ENCODE results near the gene RGP1. TPM values are rescaled to one million over a fixed set of nuclear protein-coding genes. Genes with fewer than 3 reads are reported as not detected.

The RGP1 gene, protein sequence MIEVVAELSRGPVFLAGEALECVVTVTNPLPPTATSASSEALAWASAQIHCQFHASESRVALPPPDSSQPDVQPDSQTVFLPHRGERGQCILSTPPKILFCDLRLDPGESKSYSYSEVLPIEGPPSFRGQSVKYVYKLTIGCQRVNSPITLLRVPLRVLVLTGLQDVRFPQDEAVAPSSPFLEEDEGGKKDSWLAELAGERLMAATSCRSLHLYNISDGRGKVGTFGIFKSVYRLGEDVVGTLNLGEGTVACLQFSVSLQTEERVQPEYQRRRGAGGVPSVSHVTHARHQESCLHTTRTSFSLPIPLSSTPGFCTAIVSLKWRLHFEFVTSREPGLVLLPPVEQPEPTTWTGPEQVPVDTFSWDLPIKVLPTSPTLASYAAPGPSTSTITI
- 9.0 and 11.3 TPM in 2 replicates for total RNA-seq

DNA sequence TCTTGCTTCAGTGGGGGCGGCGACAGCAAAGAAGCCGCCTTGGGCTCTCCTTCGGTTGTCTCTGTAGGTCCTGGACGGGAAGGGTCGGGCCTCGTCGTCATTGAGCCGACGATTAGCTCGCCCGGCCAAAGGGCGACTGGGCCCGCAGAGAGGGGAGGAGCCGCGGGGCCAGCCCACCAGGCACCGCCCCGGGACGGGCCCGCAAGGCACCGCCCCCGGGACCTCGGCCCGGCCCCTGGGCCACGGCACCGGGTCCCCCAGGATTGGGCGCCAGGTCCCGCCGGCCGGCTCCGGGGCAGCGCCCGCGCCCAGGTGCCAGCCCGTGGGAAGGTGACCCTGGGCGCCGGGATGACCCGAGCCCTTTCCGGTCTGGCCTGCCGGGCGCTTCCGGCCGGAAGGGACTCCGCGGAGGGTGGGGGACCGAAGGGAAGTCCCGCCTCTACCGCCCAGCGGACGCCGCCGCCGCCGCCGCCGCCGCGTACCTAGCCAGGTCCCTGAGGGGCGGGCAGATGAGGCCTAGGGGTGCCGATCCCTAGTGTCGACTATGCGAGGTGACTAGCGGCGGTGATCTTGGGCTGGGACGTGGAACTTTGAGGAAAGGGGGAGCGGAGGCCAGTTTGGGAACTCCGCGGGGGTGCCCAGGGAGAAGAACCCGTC is at the start of gene RGP1, which contains the start of gene GBA2:
Gene RGP1, plus strand, starts transcription at position 430 of the 657 bp plus-strand sequence. CDS start 469 bp downstream, outside the sequence.
Gene GBA2, minus strand, starts transcription at position 371 of the 657 bp plus-strand sequence. CDS start 524 bp downstream, outside the sequence.
- peak; percentile 70 to 89 for DNase-seq (ENCODE audit: low read depth in 2 of 2)

DNA sequence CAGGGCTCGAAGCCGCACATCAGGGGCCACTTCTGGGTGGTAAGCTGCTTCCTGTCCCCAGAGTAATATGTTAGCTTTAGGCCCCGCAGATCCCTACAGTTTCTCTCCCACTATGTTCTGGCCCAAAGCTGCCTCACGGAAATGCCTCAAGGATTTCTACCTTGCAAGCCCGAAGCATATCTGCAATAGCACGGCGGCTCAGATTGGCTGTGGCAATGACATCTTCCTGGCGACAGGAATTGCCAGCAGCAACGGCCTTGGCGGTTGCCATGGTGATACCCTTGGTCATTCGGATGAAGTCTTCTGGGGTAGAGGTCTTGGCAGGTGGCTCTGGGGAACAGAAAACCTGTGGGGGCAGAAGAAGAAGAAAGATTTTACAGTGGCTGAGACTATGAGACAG is 49.1 kb upstream of the RGP1 start:
- no peak for DNase-seq (ENCODE audit: low read depth in 2 of 2)

DNA sequence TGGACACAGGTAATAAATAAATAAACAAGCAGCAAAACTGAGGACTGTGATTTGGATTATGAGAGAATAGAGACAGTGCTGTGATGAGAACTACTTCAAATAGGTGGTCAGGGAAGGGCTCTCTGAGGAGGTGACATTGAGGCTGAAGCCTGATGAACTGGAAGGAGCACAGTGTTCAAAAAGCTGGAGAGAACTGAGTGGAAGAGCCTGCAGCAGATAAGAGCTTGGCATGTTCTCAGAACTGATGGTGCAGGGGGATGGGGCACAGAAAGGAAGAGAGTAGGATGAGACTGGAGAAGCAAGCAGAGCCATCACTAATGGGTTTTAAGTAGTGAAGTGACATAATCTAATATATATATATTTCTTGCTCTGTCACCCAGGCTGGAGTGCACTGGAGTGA is 48.1 kb upstream of the RGP1 start:
- DNase-seq (ENCODE audit: low read depth in 2 of 2): no peak

DNA sequence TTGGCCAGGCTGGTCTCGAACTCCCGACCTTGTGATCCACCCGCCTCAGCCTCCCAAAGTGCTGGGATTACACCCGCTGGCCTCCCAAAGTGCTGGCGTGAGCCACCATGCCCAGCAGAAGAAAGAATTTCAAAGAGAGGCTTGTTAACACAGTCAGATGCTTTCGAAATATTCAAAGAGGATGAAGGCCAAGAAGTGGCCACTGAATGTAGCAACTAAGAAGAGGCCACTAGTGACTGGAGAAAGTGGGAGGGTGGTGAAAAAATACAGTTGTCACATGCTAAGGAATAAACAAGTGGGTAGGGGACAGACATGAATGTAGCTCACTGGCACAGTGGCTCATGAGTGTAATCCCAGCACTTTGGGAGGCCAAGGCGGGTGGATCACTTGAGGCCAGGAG is 46.4 kb upstream of the RGP1 start:
- DNase-seq (ENCODE audit: low read depth in 2 of 2): no peak

DNA sequence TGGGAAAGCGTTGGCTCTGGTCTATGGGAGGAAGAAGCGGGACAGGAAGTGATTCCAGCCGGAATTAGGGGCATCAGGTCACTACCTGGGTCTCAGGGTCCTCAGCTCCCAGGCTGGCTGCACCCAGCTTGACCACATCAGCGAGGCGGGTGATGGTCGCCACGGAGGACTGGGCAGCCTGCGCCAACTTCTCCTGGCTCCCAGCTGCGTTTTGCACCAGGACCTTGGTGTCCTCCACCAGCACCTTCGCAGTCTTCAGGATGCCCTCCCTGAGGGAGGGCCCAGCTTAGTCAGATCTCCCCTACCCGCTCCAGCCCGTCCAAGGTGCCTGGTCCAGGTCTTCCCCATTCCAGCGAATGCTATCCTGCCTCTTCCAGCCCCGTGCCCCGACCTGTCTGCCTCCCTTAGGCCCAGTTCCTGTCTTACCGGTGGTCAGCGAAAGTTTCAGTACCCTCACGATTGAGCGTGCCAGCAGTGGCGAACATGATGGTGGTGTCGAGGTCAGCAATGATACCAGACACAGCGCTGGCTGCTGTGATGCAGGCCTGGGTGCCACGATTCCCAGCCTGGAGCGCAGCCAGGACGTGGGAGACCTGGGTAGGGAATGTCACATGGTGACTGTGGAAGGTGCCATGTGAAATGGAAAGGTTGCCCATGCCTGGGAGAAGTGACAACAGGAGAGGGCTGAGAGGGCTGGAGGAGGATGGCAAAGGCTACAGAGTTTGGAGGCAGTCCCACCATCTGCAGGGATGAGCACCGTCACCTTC is 45.0 kb upstream of the RGP1 start:
- no peak for DNase-seq (ENCODE audit: low read depth in 2 of 2)

DNA sequence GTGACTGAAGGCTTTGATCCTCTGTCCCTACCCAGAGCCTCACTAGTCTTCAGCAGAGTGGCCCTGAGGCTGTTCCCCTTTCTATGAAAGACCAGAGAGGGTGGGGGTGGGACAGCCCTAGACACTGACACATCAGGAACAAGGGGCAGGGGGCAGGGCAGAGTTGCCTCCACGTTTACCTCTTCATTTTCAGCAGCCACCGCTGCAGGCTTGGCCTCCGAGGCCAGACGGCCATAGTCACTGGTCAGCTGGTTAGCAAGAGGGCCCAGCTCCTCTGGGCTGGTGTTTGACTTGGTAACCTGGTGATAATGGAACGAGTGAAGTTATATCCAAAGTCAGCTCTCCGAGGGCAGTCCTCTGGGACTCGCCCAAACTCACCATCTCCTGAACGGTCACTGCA is 43.7 kb upstream of the RGP1 start:
- no peak for DNase-seq (ENCODE audit: low read depth in 2 of 2)

DNA sequence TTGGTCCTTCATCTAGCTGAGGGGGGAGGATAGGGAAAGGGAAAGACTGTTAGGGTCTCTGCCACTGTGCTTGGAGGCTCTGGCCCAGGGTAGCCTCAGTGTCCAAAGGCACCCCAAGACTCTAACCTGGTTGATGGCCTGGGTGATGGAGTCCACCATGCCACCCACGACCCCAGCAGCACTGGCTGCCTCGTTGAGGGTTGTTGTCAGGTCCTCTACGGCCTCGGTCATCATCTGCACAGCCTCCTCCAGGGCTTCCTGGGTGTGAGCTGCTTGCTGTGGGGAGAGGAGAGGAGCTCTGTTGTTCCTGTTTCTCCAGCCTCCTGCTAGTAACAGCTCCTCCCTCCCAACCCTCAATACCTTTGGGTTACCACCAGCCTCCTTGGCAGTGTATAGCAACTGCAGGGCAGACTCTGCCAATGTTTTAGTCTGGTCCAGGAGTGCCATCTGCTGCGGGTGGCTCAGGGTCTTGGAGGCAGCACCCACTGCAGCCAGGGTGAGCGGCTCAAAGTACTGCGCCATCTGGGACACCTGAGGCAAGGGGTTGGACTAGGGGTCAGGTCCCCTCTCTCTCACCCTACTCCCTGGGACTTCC is 43.2 kb upstream of the RGP1 start:
- no peak for DNase-seq (ENCODE audit: low read depth in 2 of 2)

DNA sequence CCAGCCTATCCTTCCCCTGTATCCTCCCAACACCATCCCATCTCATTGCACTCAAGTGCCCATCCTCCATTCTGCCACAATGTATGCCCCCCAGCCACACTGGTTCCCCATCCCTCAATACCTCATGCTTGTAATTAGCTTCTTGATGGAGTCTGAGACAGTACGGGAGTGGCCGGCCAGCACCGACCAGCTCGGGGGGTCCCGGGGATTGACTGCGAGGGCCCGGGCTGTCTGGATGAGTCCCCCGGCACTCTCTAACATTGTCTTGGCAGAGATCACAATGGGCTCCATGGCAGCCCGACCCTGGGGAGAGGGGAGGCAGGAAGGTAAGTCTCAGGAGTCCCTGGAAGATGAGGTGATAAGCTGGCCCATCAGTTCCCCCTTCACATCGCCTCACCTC is 42.1 kb upstream of the RGP1 start:
- DNase-seq (ENCODE audit: low read depth in 2 of 2): no peak

DNA sequence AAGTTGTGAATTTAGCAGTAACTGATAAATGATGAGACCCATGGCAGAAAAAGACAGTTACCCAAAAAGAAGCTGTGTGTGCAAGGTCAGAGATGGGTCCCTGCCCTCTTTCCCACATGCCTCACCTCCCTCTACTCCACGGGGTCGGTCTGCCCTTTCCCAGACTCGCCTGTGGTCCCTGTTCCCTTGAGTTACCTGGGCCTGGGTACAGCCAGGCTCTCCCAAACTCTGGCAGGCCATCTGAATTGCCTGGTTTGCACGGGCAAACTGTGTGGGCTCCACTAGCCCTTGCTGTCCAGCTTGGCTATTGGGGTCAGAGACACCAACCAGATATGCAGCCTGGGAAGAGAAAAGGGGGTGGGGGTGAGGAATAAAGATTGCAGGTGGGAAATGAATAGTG is 40.9 kb upstream of the RGP1 start:
- DNase-seq (ENCODE audit: low read depth in 2 of 2): no peak

DNA sequence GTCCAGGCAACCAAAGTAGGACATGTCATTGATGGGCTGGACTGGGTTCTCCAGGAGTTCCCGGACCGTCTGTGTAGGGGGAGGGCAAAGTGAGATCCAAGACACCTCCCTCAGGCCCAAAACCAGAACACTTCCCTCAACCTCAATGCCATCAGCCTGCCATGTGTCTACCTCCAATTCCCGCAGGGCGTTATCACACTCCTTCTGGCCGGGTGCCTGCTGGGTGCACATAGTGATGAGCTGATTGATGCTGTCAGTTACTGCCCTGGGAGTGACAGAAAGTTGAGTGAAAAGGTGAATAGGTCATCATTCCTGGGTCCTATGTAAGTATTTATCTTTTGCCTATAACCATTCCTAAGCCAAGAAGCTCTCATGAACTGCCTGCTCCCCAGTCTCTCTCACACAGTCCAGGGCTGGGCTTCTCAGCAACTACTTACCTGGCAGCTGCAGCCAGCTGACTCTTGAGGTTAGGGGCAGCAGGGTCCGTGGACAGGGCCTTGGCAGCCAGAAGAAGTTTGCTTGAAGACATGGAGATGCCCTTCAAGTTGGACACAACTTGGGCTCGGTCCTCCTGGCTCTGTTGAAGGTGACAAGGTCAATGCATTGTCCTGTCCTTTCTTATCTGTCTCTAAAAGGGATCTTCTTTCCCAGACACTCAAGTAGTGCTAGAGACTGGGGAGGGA is 38.1 kb upstream of the RGP1 start:
- DNase-seq (ENCODE audit: low read depth in 2 of 2): no peak

DNA sequence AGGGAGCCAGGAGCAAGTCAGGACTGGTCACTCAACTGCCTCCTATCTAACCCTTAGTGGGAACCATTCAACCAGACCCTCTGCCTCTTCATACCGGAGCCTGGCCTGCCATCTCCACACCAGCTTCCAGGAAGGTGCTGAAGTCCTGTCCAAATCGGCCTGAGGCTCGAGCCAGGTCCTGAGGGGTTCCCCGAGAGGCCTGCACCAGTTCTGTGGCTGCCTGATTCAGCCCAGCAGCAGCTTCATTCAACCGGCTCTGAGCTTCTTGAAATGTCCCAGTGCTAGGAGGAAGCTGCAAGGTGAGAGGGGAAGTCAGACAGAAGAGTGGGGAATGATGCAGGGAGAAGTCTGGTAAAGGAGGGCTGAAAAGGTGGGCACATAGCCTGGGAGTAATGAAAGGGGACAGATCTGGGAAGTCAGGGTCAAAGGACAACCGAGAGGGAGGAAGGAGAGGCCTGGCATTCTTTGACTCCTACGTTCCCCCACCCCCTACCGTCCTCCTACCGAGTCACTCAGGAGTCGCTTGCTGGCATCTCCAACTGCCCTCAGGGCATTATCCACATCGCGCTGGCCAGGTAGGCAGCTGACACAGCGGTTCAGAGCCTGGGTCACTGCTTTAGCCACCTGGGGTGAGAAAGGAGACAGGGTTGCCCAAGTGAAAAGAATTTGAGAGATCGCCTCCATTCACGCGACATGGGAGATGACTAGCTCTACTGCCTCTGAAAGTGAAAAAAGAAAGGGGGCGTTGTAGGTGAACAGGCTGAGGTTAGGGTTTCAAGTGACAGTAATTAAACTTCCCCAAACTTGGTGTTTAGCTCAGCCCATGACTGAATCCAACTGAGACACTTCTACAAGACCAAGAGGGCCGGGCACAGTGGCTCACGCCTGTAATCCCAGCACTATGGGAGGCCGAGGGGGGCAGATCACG is 37.3 kb upstream of the RGP1 start:
- no peak for DNase-seq (ENCODE audit: low read depth in 2 of 2)

DNA sequence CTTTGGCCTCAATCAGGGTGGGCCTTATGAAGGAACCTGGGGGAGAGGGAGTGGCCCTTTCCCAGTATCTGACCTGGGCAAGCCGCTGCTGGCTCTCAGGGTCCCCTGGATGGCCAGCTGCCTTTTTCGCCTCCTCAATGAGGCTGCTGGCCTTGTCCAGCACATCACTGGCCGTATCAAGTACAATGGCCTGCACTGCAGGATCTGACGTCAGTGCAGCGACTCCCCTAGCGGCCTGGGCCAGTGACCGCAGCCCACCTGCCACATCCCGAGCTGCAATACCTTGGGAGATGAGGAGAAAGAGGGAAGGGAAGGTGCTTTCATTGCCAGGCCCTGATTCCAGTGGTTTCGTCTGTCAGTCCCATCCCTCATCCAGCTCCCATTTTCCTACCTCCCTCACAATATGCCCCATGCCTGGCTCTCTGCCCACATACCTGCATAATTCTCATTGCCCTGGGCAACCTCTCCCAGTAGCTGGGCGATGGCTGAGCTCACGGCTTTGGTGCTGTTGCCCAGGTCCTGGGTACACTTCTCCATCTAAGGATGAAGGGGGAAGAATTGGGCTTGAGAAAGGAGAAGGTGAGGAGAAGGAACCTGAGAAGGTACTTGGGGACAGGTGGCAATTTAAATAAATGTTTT is 36.2 kb upstream of the RGP1 start:
- no peak for DNase-seq (ENCODE audit: low read depth in 2 of 2)

DNA sequence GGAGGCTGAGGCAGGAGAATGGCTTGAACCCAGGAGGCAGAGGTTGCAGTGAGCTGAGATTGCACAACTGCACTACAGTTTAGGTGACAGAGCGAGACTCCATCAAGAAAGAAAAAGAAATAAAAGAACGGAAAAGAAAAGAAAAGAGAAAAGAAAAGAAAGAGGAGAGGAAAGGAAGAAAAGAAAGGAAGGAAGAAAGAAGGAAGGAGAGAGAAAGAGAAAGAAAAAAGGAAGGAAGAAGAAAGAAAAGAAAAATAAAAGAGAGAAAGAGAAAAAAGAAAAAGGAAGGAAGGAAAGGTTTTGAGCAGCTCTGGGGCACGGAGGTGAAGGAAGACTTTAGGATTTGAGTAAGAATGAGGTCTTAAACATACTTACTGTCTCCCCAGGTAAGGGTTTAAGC is 35.5 kb upstream of the RGP1 start:
- no peak for DNase-seq (ENCODE audit: low read depth in 2 of 2)

DNA sequence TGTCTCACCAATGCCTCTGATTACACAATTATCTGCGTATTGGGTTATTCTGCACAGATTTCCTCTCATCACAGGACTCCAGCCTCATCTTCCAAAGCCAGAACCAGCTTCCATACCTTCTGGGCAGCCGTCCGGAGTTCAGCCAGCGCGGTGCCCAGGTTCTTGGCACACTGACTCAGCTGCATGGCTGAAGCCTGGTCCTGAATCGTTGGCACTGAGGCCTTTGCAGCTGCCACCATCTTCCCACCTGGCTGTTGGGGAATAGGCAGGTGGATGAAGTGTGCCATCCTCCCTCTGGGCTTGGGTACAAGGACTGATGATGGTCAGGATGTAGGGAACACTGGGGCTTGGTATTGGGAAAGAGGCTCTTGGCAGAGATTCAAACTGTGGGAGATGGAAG is 35.0 kb upstream of the RGP1 start:
- no peak for DNase-seq (ENCODE audit: low read depth in 2 of 2)

DNA sequence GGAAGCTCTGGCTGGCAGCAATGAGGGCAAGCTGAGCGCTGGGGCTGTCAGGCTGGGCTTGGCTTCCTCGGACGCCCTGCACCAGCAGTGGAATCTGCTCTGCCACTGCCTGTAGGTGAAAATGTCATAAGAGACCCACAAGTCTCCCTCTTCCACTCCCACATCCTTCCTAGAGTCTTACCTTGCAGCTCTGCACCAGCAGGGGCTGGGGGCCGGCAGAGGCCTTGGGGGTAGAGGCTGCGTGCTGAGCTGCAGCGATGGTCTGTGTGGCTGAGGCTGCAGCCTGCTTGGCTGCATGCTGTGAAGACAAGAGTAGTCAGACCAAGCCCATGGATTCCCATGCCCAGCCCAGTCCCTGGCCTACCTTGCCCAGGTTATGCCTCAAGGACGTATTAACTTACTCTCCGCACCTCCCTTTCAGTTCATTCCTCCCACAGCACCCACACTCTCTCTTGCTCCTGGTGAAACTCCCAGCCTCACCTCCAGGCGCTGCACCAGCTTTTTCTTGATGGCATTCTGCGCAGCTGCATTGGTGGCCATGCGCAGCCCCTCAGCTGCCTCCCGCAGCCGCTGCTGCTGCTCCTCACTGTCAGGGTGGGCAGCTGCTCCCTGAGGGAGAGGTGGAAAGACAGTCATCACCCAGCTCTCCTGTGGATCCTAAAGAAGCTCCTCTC is 34.4 kb upstream of the RGP1 start:
- DNase-seq (ENCODE audit: low read depth in 2 of 2): no peak

DNA sequence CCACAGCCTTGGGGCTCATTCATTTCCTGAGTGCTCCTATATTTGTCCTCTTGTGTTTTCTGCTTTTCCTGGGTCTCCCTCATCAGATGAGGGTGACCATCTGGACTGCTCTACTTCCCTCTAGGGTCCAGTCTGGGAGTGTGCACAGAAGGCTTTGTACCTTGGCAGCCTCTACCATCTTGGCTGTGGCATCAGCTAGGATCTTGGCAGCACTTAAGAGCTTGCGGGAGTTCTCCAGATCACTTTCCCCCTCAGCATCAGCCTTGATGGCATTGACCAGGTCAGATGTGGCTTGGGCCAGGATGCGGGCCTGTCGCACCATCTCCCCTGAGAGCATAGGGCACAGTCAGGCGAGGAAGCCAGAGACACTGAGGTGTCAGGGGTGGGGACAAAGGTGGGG is 32.9 kb upstream of the RGP1 start:
- DNase-seq (ENCODE audit: low read depth in 2 of 2): no peak

DNA sequence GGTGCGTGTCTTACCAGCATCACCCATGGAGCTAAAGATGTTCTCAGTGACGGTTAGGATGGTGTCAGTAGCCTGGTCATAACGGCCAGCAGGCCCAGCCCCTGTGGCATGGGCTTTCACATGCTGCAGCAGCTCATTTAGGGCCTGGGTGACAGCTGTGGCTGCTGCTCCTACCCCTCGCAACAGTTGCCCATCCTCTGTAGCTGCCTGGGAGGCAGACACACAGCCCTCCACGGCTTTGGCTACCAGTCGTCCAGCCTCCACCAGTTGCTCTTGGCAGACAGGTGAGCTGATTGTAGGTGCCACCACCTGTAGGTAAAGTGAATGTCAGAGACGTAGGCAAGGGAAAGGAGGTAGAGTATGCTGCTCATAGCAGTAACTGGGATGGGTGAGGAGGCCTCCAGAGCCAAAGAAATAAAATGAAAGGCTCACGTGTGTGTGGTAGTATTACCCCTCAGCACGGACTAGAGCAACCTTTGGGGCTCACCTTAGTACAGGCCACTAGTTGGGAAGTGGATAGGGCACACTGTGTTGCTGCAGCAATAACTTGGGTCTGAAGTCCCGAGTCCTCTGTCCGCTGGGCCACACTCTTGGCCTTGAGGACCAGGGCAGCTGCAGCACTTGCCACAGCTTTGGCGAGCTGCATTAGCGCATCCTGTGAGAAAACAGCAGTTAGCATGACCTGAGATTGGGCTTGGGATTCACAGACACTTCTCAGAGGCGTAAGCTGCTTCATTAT is 31.8 kb upstream of the RGP1 start:
- DNase-seq (ENCODE audit: low read depth in 2 of 2): no peak

DNA sequence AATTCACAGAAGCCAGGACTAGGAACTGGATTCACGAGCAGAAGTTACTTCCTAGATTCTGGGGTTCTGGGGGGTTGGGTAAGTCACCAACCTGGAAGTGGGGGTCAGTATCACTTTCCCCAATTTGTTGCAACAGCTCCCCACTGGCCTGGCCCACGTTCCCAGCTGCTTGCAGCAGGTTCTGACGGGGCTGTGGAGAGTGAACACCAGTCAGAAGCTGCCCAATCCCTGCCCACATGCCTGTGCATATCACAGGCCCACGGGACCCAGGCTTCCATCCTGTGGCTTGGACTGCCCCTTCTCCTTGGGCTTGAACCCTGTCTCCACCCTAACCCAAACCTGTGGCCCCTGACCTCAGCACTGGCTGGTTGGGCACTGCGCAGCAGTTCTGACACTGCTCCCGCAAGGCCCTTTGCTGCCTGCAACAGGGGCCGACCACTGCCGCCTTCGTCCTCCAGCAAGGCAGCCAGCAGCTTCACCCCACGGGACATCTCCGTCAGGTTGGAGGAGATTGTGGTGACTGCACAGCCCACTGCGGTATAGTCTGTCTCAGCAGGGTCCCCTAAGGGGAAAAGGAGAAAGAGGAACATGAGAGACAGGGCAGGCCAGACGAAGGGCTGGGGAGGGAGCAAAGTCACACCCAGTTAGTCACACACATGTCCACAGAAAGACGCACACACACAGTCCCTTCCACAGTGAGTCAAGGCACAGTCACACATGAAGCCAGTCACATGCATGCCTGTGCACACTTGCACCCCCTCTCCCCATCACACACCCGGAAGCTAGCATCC is 30.2 kb upstream of the RGP1 start:
- no peak for DNase-seq (ENCODE audit: low read depth in 2 of 2)

Measured in dermis microvascular lymphatic vessel endothelial cell (primary cell).